G401.6 (cell line): Measurements from ENCODE around the gene APOL1.
"Not testable (repeated sequence)": the region's sequence is repeated elsewhere in the genome, so short reads cannot be mapped to it uniquely, and the experiment has no call there.

Source experiments
- FAIRE-seq: peaks from 2 replicates; lab custom pipeline; 2012; peaks lifted over from hg19 to GRCh38; lab: Jason Lieb, UNC

APOL1 gene, protein sequence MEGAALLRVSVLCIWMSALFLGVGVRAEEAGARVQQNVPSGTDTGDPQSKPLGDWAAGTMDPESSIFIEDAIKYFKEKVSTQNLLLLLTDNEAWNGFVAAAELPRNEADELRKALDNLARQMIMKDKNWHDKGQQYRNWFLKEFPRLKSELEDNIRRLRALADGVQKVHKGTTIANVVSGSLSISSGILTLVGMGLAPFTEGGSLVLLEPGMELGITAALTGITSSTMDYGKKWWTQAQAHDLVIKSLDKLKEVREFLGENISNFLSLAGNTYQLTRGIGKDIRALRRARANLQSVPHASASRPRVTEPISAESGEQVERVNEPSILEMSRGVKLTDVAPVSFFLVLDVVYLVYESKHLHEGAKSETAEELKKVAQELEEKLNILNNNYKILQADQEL

DNA sequence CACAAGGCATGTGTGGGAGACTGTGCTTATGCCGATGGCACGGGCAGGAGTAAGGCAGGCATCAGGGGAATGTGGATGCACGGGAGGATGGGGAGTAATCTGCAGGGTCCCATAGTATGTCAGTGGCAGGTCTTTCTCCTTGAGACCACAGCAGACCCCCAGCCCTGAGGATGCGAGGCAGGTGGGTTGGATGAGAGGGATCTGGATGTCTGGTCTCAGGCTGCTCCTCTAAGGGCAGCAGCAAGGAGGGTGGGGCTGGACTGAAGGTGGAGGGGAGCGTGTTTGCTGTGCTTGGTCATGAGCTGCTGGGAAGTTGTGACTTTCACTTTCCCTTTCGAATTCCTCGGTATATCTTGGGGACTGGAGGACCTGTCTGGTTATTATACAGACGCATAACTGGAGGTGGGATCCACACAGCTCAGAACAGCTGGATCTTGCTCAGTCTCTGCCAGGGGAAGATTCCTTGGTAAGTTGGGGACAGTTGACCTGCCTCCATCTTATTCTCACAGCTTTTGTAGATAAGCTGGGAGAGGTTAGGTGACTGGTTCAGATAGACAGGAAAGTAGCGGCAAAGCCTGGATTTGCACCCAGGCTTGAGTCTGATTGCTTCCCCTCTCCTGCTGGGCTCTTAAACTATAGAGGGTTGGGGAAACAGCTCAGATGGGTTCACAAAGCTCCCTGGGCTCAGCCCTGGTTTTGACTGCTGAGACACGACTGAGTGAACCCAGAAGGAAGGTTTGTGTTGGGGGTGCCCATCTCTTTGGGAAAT lies at the start of gene APOL1:
TSS of gene APOL1 (plus strand) at position 380 of the 769 bp plus-strand sequence. CDS start 1,823 bp downstream, outside the sequence.
- no peak for FAIRE-seq

DNA sequence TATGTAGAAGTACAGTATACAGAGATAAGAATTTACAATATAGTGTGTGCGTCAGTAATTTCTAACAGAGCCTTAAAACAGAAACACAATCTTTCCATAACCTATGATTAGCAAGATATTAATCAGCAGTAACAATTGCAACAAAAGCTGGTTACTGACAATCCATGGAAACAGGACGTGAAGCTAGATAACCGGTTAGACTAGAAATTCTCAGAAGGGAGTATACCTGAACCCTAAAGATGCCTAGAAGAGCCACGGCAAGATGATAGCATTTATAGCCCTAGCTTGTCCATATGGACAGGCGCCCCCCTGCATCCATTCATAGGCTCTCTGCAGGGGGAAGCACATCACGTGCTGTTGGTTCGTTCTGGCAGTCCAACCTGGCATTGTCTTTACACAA lies 49.5 kb upstream of the APOL1 start:
- FAIRE-seq = not testable (repeated sequence)

DNA sequence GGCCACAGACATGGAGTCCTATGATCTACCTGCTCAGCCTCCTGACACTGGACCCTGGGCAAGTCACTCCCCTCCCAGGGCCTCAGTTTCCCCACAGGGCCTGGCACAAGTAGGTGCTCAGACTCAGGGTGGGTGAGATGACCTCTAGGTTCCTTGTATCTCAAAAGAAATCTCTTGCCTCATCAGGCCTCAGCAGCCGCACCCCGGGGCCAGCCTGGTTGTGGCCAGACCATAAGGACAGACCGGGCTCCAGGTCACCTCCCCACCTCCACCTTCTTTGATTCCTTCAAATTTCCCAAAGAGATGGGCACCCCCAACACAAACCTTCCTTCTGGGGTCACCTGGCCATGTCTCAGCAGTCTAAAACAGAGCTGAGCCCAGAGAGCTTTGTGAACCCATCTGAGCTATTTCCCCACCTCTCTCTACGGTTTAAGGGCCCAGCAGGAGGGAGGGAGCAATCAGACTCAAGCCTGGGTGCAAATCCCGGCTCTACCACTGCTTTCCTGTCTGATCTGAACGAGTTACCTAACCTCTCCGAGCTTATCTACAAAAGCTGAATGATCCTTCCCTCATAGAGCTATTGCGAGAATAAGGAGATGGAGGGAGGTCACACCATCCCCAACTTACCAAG lies 48.8 kb upstream of the APOL1 start:
- no peak for FAIRE-seq

DNA sequence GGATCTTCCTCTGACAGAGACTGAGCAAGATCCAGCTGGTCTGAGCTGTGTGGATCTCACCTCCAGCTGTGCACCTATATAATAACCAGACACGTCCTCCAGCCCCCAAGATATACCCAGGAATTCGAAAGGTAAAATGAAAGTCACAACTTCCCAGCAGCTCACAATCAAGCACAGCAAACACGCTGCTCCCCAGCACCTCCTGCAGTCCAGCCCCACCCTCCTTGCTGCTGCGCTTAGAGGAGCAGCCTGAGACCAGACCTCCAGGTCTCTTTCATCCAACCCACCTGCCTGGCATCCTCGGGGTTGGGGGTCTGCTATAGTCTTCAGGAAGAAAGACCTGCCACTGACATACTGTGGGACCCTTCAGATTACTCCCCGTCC lies 48.3 kb upstream of the APOL1 start:
- FAIRE-seq = no peak

DNA sequence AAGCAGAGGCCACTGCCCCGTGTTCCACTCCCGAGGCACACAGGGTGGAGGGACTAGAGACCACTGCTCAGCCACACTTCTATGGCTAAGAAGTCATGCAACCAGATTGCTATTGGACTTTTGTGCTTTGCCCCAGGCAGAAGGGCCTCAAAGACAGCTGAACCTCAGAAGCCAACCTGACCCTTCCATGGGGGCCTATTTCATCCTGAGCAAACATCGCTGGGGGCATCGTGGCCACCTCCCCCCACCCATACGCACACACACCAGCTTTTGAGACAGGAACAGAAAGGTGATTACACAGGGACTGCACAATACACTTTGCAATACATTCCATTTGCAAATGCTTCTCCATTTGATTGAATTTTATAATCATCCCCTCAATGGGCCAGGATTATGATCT lies 47.4 kb upstream of the APOL1 start:
- FAIRE-seq = not testable (repeated sequence)

DNA sequence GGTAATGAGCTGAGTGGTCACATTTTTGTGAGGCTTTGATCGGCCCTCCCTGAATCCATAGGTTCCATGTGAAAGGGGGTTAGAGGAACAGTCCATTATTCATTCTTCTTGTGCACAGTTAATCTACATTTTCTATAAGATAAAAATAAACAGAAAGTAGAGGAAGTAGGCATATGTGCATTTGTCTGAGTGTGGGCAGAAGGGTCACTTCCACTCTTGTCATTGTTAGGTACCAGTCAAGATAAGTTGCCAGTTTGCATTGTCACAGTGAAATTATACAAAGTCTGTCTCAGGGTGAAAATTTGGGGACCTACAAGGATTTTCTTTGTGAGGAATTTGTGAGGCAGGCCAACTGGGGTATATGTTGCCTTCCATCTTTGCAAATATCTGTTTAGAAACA lies 46.7 kb upstream of the APOL1 start:
- FAIRE-seq = no peak

DNA sequence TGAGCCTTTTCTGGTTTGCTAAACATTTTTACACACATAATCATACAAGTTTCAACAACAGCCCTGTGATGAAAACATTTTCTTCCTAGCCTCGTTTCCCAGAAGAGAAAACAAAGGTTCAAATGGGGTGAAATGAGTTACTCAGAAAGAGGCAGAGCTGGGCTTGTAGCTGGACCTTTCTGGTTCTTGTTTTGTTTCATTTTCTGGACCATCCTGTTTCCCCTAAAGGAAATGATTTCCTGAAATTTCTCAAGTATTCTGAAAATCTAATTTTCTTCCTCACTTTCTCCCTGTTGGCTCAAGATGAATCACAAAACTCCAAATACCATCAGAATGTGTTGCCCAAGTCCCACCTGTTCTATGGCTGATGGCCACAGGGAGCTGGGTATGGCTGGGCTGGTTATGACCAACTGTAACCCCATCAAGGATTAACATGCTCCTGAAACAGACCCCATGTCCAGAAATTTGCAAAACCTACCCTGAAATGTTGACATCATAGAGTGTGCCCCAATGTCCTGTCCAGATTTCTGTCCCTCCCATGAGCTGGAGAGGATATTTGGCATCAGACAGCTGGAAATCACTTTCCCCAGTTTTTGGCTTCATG lies 44.7 kb upstream of the APOL1 start:
- FAIRE-seq = no peak

DNA sequence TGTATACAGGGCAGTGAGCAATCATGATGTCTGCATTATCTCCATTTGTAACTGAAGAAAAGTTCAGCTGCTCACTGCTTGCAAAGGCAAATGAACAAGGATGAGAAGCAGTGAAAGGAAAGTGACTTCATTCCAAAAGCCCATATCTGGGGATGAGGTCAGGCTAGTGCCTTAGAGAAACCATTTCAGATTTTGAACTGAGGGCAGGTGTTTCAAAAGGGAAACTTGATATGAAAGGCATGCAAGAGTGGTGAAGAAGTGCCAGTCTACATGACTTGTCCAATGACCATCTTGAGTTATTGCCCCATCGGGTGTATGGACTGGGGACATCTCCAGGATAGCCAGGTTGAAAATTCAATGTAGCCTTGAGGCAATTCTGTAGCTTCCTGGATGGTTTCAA lies 44.0 kb upstream of the APOL1 start:
- FAIRE-seq = no peak

DNA sequence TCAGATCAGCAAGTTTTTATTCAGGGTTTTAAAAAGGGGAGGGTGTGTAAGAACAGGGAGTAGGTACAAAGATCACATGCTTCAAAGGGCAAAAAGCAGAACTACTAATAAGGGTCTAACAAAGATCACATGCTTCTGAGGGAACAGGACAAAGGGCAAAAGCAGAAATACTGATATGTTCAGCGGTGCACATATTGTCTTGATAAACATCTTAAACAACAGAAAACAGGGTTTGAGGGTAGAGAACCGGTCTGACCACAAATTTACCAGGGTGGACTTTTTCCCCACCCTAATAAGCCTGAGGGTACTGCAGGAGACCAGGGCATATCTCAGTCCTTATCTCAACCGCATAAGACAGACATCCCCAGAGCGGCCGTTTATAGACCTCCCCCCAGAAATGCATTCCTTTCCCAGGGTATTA lies 43.4 kb upstream of the APOL1 start:
- FAIRE-seq = not testable (repeated sequence)

DNA sequence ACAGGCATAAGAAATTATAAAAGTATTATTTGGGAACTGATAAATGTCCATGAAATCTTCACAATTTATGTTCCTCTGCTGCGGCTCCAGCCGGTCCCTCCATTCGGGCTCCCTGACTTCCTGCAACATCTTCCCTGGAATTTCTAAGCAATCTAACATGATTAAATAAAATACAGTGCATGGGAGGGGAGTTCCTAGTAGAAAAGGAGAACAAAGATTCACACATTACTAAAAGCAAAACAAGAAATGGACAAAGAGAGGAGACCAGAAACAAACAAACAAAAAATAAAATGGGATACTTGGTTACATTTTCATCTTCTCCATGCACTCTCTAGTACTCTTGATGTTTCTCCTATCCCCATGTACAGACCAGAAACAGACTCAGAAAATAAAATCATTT lies 42.7 kb upstream of the APOL1 start:
- FAIRE-seq = no peak

DNA sequence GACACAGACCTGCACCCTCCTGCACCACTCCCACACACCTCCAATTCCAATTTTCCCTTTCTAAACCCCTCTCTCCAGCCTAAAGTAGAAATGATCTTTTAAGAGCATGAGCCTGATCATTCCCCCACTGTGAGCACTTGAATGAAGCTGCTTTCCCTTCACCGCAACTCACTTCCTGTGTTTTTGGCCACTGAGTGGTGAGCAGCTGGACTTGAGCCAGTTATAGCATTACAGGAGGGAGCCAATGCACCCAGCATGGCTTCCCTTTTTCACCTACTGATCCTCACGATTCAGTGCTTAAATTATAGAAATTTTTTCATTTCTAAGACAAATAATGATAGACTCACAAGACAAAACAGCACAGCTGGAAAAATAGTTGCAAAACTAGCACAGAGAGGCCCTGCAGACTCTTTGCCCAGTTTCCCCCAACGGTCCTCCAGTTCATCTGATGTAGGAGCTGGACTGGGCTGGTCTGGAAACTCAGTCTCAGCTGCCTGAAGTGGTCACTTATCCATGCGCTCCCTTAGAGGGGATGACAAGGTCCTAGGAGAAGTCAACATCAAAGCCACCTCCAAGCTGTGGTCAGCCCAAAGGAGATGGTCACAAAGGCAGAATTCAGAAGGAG lies 41.6 kb upstream of the APOL1 start:
- FAIRE-seq = no peak

DNA sequence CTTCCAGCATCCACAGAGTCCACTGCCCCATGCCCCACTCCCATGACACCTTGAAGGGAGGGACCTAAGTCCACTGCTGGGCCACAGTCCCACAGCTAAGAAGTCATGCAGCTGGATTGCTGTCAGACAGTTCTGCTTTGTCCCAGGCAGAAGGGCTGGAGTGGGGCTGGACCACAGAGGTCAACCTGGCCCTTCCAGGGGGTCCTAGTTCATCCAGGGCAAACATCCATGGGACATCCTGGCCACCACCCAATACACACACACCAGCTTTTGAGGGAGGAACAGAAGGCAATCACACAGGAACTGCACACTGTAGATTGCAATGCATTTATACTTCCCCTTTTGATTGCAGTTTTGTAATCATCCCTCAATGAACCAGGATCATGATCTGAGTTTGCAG lies 40.0 kb upstream of the APOL1 start:
- no peak for FAIRE-seq

DNA sequence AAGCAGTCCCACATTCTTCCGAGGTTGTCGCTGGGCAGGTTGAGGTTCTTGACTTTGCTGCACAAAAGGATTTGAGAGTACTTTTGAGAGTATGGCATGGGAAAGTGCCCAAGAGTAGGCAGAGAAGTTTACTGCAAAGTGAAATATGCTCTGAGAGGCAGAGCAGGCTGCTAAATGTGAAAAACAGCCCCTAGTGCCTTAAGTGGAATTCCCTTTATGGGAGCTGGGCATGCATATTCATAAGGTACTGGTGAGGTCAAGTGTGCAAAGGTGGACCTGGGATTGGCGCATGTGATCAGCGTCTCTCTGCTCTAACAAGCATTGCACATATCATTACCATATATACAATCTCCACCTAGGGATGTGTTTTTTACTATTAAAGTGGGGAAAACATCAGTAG lies 39.3 kb upstream of the APOL1 start:
- FAIRE-seq = no peak

DNA sequence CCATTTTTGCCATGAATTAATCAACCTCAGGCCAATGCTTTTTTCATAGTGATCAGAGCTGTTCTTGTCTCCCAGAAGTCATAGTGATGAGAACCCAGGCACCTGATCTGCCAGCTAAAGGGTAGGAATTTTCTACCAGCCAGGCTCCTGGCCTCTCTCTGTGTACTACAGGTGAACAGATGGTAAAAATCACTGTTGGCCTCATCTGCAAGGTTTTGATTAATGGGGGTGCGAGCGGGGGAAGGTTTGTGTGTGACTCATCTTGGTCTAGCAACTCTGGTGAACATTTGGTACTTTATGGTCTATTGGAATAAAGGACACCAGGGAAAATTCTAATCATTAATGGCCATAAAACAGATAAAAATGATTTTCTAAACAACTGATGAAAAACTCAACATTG lies 37.0 kb upstream of the APOL1 start:
- no peak for FAIRE-seq

DNA sequence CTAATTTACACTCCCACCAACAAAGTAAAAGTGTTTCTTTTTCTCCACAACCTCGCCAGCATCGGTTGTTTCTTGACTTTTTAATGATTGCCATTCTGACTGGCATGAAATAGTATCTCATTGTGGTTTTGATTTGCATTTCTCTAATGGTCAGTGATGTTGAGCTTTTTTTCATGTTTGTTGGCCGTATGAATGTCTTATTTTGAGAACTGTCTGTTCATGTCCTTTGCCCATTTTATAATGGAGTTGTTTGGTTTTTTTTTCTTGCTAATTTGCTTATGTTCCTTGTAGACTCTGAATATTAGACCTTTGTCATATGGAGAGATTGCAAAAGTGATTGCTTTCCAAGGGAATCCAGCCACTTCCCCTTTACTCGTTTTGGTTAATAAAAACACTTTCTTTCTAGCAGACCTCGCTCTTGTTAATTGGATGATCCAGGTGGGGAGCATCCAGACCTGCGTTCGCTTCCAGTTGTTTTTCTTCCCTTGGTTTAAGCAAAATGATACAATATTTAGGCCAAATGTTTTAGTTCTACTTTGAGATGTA lies 34.2 kb upstream of the APOL1 start:
- FAIRE-seq = no peak

DNA sequence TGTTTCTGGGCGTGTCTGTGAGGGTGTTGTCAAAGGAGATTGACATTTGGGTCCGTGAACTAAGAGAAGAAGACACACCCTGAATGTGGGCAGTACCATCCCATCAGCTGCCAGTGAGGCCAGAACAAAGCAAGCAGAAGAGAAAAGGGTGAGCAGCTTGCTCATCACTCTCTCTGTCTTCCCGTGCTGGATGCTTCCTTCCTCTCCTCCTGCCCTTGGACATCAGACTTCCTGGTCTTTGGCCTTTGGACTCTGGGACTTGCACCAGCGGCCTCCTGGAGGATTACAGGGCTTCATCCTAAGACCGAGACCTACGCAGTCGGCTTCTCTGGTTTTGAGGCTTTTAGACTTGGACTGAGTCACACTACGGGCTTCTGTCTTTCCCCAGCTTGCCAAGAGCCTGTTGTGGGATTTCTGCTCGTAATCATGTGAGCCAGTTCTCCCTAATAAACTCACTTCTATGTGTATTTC lies 32.4 kb upstream of the APOL1 start:
- no peak for FAIRE-seq

DNA sequence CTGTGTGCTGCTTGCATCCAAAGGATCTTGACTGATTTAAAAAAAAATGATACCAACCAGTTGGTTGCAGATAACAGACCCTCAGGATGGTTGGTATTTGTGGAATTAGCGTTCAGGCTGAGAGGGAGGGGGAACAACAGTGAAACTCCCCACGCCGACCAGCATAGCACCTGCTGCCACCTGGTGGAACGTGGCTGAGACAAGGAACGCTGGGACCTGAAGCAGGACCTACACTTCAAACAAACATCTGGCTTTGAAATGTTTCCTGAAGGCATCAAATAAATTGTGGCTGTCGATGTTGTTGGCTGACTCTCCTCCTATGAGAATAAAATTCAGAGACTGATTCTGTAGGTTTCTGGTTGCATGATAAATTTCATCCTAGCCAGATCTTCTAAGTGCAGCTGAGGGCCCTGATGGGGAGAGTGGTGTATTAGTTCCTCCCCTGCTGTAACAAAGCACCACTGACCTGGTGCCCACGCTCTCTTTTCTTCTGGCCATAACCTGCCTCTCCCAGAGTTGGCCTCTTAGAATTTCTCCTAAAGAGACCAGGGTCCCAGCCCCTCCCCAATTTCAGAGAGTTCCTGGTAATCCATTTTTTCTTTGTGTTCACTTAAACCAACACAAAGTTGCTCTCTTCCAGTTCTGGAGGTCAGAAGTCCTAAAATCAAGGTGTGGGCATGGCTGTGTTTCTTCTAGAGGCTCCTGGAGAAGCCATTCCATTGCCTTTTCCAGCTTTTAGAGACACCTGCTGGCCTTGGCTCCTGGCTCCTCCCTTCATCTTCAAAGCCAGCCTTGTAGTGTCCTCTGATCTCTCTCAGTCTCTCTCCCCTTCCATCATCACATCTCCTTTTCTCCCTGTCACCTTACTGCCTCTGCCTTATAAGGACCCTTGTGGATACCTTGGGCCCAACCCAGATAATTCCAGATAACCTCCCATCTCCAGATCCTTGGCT lies 30.9 kb upstream of the APOL1 start:
- no peak for FAIRE-seq

DNA sequence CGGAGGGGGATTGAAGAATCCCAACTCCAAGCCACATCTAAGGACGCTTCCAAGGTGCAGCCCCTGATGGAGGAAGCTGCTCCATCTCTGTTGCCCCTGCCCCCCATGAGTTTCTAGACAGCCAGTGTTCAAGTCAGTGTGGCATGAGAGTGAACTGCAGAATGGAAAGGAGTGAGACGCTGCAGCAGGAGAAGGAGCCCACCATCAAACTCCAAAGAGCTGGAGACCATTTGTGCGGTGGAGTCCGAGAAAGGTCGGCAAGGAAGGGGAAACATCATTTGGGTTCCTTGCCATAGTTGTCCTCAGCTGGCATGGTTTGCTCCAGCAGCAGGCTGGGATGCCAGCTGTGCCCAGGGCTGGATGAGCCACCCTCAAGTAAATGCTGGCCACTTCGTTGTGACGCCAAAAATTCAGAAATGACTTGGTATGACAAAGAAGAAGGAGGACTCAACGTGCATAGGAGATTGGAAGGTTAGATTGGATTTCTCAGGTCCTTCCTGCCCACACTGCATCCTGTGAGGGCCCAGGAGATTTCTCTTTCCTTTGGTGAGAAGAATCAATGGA lies 30.0 kb upstream of the APOL1 start:
- no peak for FAIRE-seq

DNA sequence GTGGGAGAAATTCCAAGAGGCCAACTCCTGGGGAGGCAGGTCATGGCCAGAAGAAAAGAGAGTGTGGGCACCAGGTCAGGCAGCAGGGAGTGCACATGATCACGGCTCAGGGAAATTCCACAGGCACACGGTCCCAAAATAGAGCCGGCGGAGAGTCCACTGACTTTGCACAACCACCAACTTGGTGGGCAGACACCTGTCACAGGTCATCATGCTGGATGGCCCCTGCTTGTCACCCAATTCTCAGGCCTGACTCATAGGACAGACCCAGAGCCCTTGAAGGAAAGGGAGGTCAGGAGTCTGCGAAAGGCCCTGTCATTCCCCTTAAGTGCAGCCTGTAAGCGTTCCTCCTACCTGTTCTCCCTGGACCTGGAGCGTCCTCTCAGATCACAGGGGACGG lies 29.4 kb upstream of the APOL1 start:
- no peak for FAIRE-seq

DNA sequence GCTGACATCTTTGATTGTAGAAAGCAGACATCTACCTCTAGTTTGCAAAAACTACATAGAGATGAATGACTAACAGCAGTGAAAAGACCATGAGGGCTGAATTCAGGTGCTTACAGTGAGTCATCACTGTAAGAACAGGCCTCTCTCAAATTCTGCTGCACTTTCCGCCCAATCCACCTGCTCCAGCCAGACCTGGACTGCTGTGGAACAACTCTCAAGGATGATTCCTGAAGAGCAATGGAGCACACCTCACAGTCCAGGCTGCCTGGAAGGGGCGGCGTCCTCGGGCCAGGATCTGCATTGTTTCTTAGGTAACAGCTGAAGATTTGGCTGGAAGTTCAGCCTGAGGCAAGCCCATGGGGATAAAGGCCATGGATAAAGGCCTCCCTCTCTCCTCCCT lies 28.7 kb upstream of the APOL1 start:
- FAIRE-seq = no peak
